IPS-18a (cell line): Measurements from ENCODE around the gene C1orf74.

Source experiments
- H3K27ac ChIP-seq: one replicate; pipeline ENCODE4 v1.5.1; 2013; ENCODE audit warnings: low read length
- H3K27me3 ChIP-seq: one replicate; pipeline ENCODE4 v1.6.1; 2013; ENCODE audit warnings: mild to moderate bottlenecking, low read length; ENCODE audit not compliant: control insufficient read depth, insufficient read depth
- H3K36me3 ChIP-seq: one replicate; pipeline ENCODE4 v1.6.1; 2013; ENCODE audit warnings: low read depth, low read length; ENCODE audit not compliant: control insufficient read depth
- H3K4me1 ChIP-seq: one replicate; pipeline ENCODE4 v1.6.1; 2013; ENCODE audit warnings: low read depth, low read length; ENCODE audit not compliant: control insufficient read depth
- H3K4me3 ChIP-seq: one replicate; pipeline ENCODE4 v1.5.1; 2013; ENCODE audit warnings: low read length
- H3K9ac ChIP-seq: one replicate; pipeline ENCODE4 v1.6.1; 2013; ENCODE audit warnings: mild to moderate bottlenecking, low read length, moderate library complexity
- H3K9me3 ChIP-seq: one replicate; pipeline ENCODE4 v1.6.1; 2013; ENCODE audit warnings: low read depth, low read length; ENCODE audit not compliant: control insufficient read depth

Gene C1orf74

DNA sequence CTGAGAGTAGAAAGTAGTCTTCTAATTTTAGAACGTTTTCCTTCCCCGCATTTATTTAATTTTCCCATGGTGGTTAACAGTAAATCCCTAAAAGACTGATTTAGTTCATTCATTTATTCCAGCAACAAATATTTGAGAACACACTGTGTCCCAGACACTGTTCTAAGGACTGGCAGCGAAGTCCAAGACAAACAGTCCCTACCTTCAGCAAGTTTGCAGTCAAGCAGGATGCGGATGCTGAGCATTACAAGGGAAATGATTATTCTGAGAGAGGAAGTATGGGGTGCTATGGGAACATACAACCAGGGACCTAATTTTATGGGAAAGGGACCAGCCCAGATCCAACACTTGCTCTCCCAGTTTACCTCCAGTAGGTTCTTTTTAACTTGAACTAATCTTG lies 1.2 kb upstream of the C1orf74 start:
- H3K4me1 ChIP-seq, result peaks cover 5% of the 10 kb centered on the region
- H3K27ac ChIP-seq, result no peak overlapping the region
- peaks cover 4% of the 10 kb centered on the region for H3K9me3 ChIP-seq
- H3K4me3 ChIP-seq, result no peak overlapping the region
- peaks cover 4% of the 10 kb centered on the region for H3K36me3 ChIP-seq
- H3K27me3 ChIP-seq, result peaks cover 52% of the 10 kb centered on the region
- no peak overlapping the region for H3K9ac ChIP-seq

DNA sequence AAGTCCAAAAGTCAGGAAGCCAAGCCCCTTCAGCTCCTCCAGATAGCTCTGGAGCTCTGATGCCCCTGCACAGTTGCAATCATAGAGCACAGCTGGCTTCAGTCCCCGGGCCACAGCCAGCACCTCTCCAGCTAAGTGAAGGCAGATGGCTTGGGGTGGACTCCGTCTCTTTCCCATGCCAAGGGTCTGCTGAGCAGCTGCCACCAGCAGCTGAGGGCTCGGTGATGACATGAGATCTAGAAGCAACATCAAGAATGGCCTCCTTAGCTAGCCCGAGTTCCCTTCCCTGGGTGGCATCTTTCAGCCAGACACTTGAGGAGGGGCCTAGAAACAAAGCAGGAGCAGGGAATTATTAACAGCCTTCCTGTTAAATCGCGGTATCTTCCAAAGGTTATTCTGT lies 973 bp downstream of the C1orf74 start:
- no peaks in the 10 kb centered on the region for H3K36me3 ChIP-seq
- H3K4me1 ChIP-seq, result peaks cover 5% of the 10 kb centered on the region
- H3K9me3 ChIP-seq, result peaks cover 4% of the 10 kb centered on the region
- H3K27me3 ChIP-seq, result peaks cover 31% of the 10 kb centered on the region
- H3K27ac ChIP-seq, result no peak overlapping the region
- H3K4me3 ChIP-seq, result peak overlapping the region; percentile 93
- peak overlapping the region; percentile 87 for H3K9ac ChIP-seq

DNA sequence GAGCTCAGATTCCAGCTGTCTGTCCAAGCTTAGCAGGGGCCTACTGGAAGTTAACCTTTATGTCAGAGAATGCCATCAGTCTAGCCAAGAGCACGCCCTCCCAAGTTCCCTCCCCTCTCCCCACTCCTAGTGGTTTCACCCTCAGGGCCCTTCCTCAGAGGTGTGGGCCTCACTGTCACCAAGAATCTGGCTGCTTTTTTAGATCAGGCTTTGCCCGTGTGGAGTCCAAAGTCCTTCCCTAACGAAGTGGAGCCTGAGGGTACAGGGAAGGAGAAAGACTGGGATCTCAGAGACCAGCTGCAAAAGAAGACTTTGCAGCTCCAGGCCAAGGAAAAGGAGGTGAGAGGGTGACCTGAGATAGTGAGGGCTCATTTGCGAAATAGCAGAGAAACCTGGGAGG lies 4.1 kb downstream of the C1orf74 start:
- Histone ChIP-seq H3K4me3 (no peak overlapping the region), H3K9me3 (peaks cover 4% of the 10 kb centered on the region), H3K27ac (no peak overlapping the region), H3K36me3 (no peaks in the 10 kb centered on the region), H3K9ac (no peak overlapping the region), H3K27me3 (peaks cover 2% of the 10 kb centered on the region), H3K4me1 (peaks cover 5% of the 10 kb centered on the region)

- Histone ChIP-seq H3K27ac (no peak overlapping the region), H3K9ac (no peak overlapping the region), H3K36me3 (no peaks in the 10 kb centered on the region)
Observed at GRCh38 chr1:209778102-209778501, 6.3 kb downstream of the C1orf74 start.

GRCh38 chr1:209777587-209777986 lies 6.8 kb downstream of the C1orf74 start:
- Histone ChIP-seq H3K27me3 (peaks cover 4% of the 10 kb centered on the region), H3K36me3 (no peaks in the 10 kb centered on the region), H3K4me1 (no peaks in the 10 kb centered on the region), H3K9me3 (no peaks in the 10 kb centered on the region), H3K4me3 (no peak overlapping the region), H3K9ac (no peak overlapping the region), H3K27ac (no peak overlapping the region)

More at GRCh38 chr1:209778102-209778501, 6.3 kb downstream of the C1orf74 start:
- Histone ChIP-seq H3K9me3 (no peaks in the 10 kb centered on the region), H3K4me3 (no peak overlapping the region), H3K4me1 (no peaks in the 10 kb centered on the region), H3K27me3 (peaks cover 1% of the 10 kb centered on the region)

DNA sequence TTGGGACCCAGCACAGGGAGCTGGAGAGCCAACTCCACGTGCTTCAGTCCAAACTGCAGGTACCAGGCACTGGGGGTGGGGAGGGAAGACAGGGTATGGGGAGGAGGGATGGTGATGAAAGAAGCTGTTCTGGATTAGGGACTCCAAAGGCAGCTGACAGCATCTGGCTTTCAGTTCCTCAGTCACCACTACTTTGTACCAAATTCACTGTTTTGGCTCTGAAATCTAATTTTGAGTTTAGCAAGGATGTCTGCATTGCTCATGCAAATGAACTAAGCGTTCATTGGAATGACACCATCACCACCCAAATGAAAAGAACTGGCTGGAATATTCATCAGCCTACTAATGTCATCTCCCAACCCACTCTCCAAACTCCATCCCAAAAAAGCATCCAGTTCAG lies 8.7 kb downstream of the C1orf74 start:
- Histone ChIP-seq H3K9ac (no peak overlapping the region), H3K4me3 (no peak overlapping the region), H3K27ac (no peak overlapping the region), H3K27me3 (peaks cover 4% of the 10 kb centered on the region), H3K36me3 (no peaks in the 10 kb centered on the region), H3K9me3 (no peaks in the 10 kb centered on the region), H3K4me1 (no peaks in the 10 kb centered on the region)

DNA sequence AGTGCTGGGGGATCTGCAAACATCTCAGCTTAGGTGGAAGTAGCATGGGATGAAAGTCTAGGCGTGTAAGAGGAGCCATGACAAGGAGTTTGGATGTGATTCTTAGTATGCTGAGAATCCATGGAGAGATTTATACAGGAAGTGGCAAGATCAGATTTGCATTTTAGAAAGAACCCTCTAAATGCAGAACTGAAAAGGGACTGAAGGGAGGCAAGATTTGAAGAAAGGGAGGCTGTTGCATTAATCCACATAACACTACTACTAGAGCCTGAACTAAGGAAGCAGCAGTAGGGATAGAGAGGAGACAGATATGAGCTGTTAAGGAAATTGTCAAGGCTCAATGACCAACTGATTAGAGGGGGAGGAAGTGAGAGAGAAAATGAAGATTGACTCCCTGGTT lies 9.8 kb downstream of the C1orf74 start:
- H3K27ac ChIP-seq, result no peak overlapping the region
- H3K9ac ChIP-seq, result no peak overlapping the region
- H3K27me3 ChIP-seq, result peaks cover 4% of the 10 kb centered on the region
- H3K36me3 ChIP-seq, result no peaks in the 10 kb centered on the region
- H3K4me1 ChIP-seq, result no peaks in the 10 kb centered on the region
- H3K9me3 ChIP-seq, result no peaks in the 10 kb centered on the region
- H3K4me3 ChIP-seq, result no peak overlapping the region

- Histone ChIP-seq H3K27ac (no peak overlapping the region), H3K9me3 (no peaks in the 10 kb centered on the region), H3K4me3 (no peak overlapping the region), H3K36me3 (no peaks in the 10 kb centered on the region), H3K9ac (no peak overlapping the region), H3K27me3 (peaks cover 4% of the 10 kb centered on the region), H3K4me1 (no peaks in the 10 kb centered on the region)
Observed at GRCh38 chr1:209772126-209772525, 12.2 kb downstream of the C1orf74 start.

- H3K36me3 ChIP-seq, result no peaks in the 10 kb centered on the region
- H3K9me3 ChIP-seq, result no peaks in the 10 kb centered on the region
- no peak overlapping the region for H3K9ac ChIP-seq
- no peaks in the 10 kb centered on the region for H3K4me1 ChIP-seq
- H3K27ac ChIP-seq, result no peak overlapping the region
- peaks cover 4% of the 10 kb centered on the region for H3K27me3 ChIP-seq
- H3K4me3 ChIP-seq, result no peak overlapping the region
Observed at GRCh38 chr1:209770636-209771415, 13.5 kb downstream of the C1orf74 start.

GRCh38 chr1:209769971-209770370 lies 14.4 kb downstream of the C1orf74 start:
- no peak overlapping the region for H3K9ac ChIP-seq
- no peaks in the 10 kb centered on the region for H3K9me3 ChIP-seq
- H3K27me3 ChIP-seq, result peaks cover 4% of the 10 kb centered on the region
- H3K36me3 ChIP-seq, result no peaks in the 10 kb centered on the region
- H3K27ac ChIP-seq, result no peak overlapping the region
- H3K4me1 ChIP-seq, result no peaks in the 10 kb centered on the region
- no peak overlapping the region for H3K4me3 ChIP-seq

DNA sequence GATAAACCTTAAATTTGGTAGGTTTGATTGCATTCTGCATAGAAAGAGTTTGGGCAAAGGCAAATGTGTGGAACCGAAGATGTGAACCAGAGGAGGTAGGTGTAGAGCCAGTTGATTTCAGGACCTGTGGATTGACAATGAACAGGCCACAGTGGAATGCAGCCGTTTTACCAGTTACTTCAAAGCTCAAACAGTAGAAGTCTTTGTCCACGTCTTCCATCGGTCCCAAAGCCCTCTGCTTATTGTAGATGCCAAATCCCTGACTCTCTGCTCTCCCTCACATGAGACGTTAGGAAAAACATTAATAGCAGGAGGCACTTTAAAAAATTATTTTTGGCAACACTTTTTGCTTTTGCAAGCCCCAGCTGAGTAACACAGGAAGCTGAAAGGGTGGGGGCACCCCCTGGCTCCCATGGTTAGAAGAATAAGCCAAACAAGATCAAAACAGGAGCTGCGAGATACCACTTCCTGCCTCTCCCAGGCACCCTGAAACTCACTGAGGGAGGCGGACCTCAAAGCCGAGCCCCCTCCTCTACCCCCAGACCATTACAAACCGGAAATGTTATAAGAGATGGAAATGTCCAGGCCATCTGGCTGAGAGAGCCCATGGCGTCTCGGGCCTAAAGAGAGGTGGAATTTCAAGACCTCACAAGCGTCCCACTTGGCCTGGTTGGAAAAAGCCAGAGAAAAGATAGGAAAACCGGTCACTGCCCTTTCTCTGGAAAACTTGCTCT lies 15.0 kb downstream of the C1orf74 start:
- H3K27ac ChIP-seq, result no peak overlapping the region
- H3K4me3 ChIP-seq, result no peak overlapping the region
- H3K27me3 ChIP-seq, result peaks cover 4% of the 10 kb centered on the region
- H3K9ac ChIP-seq, result no peak overlapping the region
- no peaks in the 10 kb centered on the region for H3K4me1 ChIP-seq
- H3K36me3 ChIP-seq, result no peaks in the 10 kb centered on the region
- no peaks in the 10 kb centered on the region for H3K9me3 ChIP-seq

GRCh38 chr1:209768354-209768774 lies 16.0 kb downstream of the C1orf74 start:
- Histone ChIP-seq H3K27me3 (peaks cover 4% of the 10 kb centered on the region), H3K27ac (no peak overlapping the region), H3K9ac (no peak overlapping the region), H3K4me1 (no peaks in the 10 kb centered on the region), H3K9me3 (no peaks in the 10 kb centered on the region), H3K4me3 (no peak overlapping the region), H3K36me3 (no peaks in the 10 kb centered on the region)
